Adrenal gland (tissue), 12 donors: ENCODE results near the gene CHN2. TPM values are rescaled to one million over a fixed set of nuclear protein-coding genes. Genes with fewer than 3 reads are reported as not detected.
A peak's percentile ranks its signal among the peaks of the same experiment; 100 is the strongest.

ENCODE experiments used
- DNase-seq, 7 donors: peaks; one replicate each; pipeline ENCODE4 v3.0.0-alpha.2; 2019 to 2020
- H3K27ac ChIP-seq, 5 donors: fragments of 200-600 bp; sonication (generic) in 4 of 5; 1 replicate in 3 of 5; 2 replicates in 2 of 5; pipeline versions ENCODE4 v1.5.1 to v1.8.0; 2016 to 2020; ENCODE audit warnings: mild to moderate bottlenecking in 1 of 5
- H3K27me3 ChIP-seq: fragments of 200-600 bp; 2 replicates; pipeline ENCODE4 v1.8.0; 2021
- H3K36me3 ChIP-seq, 2 donors: fragments of 200-600 bp; replicated peaks in 1 of 2; 1 replicate in 1 of 2; 2 replicates in 1 of 2; pipeline versions ENCODE4 v1.5.1 to v1.8.0; 2018 to 2022
- H3K4me1 ChIP-seq, 2 donors: fragments of 200-600 bp; replicated peaks in 1 of 2; 1 replicate in 1 of 2; 2 replicates in 1 of 2; pipeline versions ENCODE4 v1.5.1 to v1.8.0; 2018 to 2021
- H3K4me3 ChIP-seq, 4 donors: fragments of 200-600 bp; sonication (generic) in 3 of 4; one replicate each; pipeline ENCODE4 v1.5.1; 2016 to 2018
- H3K9me3 ChIP-seq, 3 donors: fragments of 200-600 bp; sonication (generic) in 1 of 3; replicated peaks in 1 of 3; 1 replicate in 2 of 3; 2 replicates in 1 of 3; pipeline versions ENCODE4 v1.5.1 to v1.8.0; 2016 to 2021
- CTCF ChIP-seq, 6 experiments: fragments of 450-650 bp in 4 of 6; fragments of 200-600 bp in 2 of 6; sonication (generic) in 1 of 6; IDR thresholded peaks; 1 replicate in 5 of 6; 2 replicates in 1 of 6; pipeline versions ENCODE4 v1.5.1 to v1.8.0; 2016 to 2021; ENCODE audit warnings: antibody characterized with exemption in 6 of 6, mild to moderate bottlenecking in 2 of 6, moderate library complexity in 1 of 6
- POLR2A ChIP-seq, 2 donors: fragments of 450-650 bp; IDR thresholded peaks; one replicate each; pipeline ENCODE4 v1.6.1; 2017; ENCODE audit warnings: antibody characterized with exemption in 2 of 2, mild to moderate bottlenecking in 2 of 2, moderate library complexity in 1 of 2
- WGBS, 4 donors: extraction: QIAGEN DNeasy Blood & Tissue Kit in 2 of 4; methylation state at CpG; one replicate each; pipeline versions ENCODE4 v1.1.5 to v1.1.7; 2013 to 2017; 5-methylcytosine and 5-hydroxymethylcytosine counted together
- intact Hi-C, 2 donors: fragments of 100-400 bp; cut with DNase I; formaldehyde crosslinking; loops; one replicate each; pipeline versions ENCODE4 v1.14.1 to v1.15.0; 2022 to 2023
- polyA plus RNA-seq, 3 donors: library from polyadenylated mRNA; stranded (reverse); fragments of 200-250 nt in 2 of 3; fragments of 350-450 nt in 1 of 3; fragmentation: Illumina TruSeq in 1 of 3; extraction: RNeasy Lipid Tissue Mini Kit (QIAGEN cat#74804) in 1 of 3; gene quantifications; one replicate each; pipeline ENCODE4 v1.2.3, GENCODE V29; 2013 to 2014
- total RNA-seq, 9 donors: library from RNA; depleted of rRNA in 4 of 9; stranded (reverse); fragments of >200 nt in 4 of 9; fragments of 120-200 nt in 1 of 9; fragmentation: NEBNext Ultra II Directional in 1 of 9; extraction: Animal tissue kit (Norgen Biotek cat#: 25700) in 1 of 9; gene quantifications; one replicate each; pipeline versions ENCODE4 v1.1.0 to v1.2.4, GENCODE V29; 2013 to 2023
- donor health status: healthy with polysubstance abuse.
- donor health status: Bipolar disorder and iron deficiency.
- donor health status: DM: yes; HTN: yes; CAD: no.
- donor health status: DM: no; HTN: no; CAD: no.
- donor health status: DM: no; HTN: no; CAD: no.
- donor health status: DM: yes; HTN: yes; CAD: no.

Gene CHN2
- total and polyA plus RNA-seq, 12 donors = 2.7 to 35.4 (median 11.5) TPM

GRCh38 chr7:29484280-29484679, 289.7 kb downstream of the CHN2 start:
- no peak overlapping the region for H3K27ac ChIP-seq
- TF ChIP-seq POLR2A (IDR thresholded peaks at IDR 0.05) = no peak
- no peak for TF ChIP-seq CTCF (IDR thresholded peaks at IDR 0.05)
- WGBS, 4 donors = 89 to 94% (median 91%) methylated on average over 3 of the region's 3 CpGs
- H3K4me3 ChIP-seq = no peak overlapping the region
- peaks cover 0 to 16% of the 10 kb centered on the region in 2 donors for H3K4me1 ChIP-seq
- no peaks in the 10 kb centered on the region for H3K9me3 ChIP-seq
- DNase-seq = no peak
- intact Hi-C loops = no loop called here
- no peaks in the 10 kb centered on the region for H3K27me3 ChIP-seq
- no peaks in the 10 kb centered on the region for H3K36me3 ChIP-seq

- H3K4me1 ChIP-seq = peaks cover 0 to 16% of the 10 kb centered on the region in 2 donors
- H3K27me3 ChIP-seq = no peaks in the 10 kb centered on the region
- intact Hi-C loops = no loop called here
- no peak overlapping the region for H3K4me3 ChIP-seq
- TF ChIP-seq POLR2A (IDR thresholded peaks at IDR 0.05) (no peak), CTCF (IDR thresholded peaks at IDR 0.05) (no peak)
- no peak for DNase-seq
- H3K9me3 ChIP-seq = no peaks in the 10 kb centered on the region
- whole genome bisulfite sequencing, 4 donors = 42 to 58% (median 54%) methylated on average over 11 of the region's 11 CpGs
- no peaks in the 10 kb centered on the region for H3K36me3 ChIP-seq
- H3K27ac ChIP-seq = peak overlapping the region in 1 of 5 donors; percentile 44
These were observed 291.0 kb downstream of the CHN2 start for GRCh38 chr7:29485339-29486190.

- WGBS, 4 donors = 87 to 95% (median 91%) methylated on average over 9 to 13 of the region's 13 CpGs
- no peaks in the 10 kb centered on the region for H3K27me3 ChIP-seq
- H3K4me1 ChIP-seq = peaks cover 0 to 16% of the 10 kb centered on the region in 2 donors
- intact Hi-C loops = no loop called here
- no peak overlapping the region for H3K4me3 ChIP-seq
- no peaks in the 10 kb centered on the region for H3K9me3 ChIP-seq
- H3K27ac ChIP-seq = peak overlapping the region in 1 of 5 donors; percentile 44
- H3K36me3 ChIP-seq = no peaks in the 10 kb centered on the region
- no peak for TF ChIP-seq POLR2A (IDR thresholded peaks at IDR 0.05)
- TF ChIP-seq CTCF (IDR thresholded peaks at IDR 0.05) = no peak
- no peak for DNase-seq
These were observed 291.7 kb downstream of the CHN2 start for GRCh38 chr7:29486191-29486700.

GRCh38 chr7:29487424-29487823, 292.8 kb downstream of the CHN2 start:
- Histone ChIP-seq H3K4me3 (no peak overlapping the region), H3K27ac (peak overlapping the region in 3 of 5 donors; percentile 32 to 89 (median 68))

More at GRCh38 chr7:29487424-29487823, 292.8 kb downstream of the CHN2 start:
- intact Hi-C loops = no loop called here
- Histone ChIP-seq H3K36me3 (no peaks in the 10 kb centered on the region), H3K4me1 (peaks cover 0 to 16% of the 10 kb centered on the region in 2 donors), H3K27me3 (no peaks in the 10 kb centered on the region), H3K9me3 (no peaks in the 10 kb centered on the region)
- no peak for DNase-seq
- TF ChIP-seq CTCF (IDR thresholded peaks at IDR 0.05) = no peak
- TF ChIP-seq POLR2A (IDR thresholded peaks at IDR 0.05) = no peak
- 33 to 42% (median 38%) methylated on average over 2 of the region's 2 CpGs for WGBS, 4 donors
